Epithelial cell of esophagus (primary cell): ENCODE measurements around the gene SYNGAP1.

ENCODE experiments used
- DNase-seq: peaks from one replicate; pipeline ENCODE4 v3.0.0; 2010; ENCODE audit warnings: low read depth
- H3K4me3 ChIP-seq: 2 replicates; pipeline ENCODE4 v1.5.1; 2011; ENCODE audit warnings: mild to moderate bottlenecking, low read length, control low read depth
- CTCF ChIP-seq: IDR thresholded peaks from 2 replicates; pipeline ENCODE4 v1.5.1; 2011; ENCODE audit warnings: low read depth, mild to moderate bottlenecking, low read length, control low read depth, inconsistent platforms; ENCODE audit not compliant: insufficient read depth; ENCODE audit errors: missing control alignments

Gene SYNGAP1

DNA sequence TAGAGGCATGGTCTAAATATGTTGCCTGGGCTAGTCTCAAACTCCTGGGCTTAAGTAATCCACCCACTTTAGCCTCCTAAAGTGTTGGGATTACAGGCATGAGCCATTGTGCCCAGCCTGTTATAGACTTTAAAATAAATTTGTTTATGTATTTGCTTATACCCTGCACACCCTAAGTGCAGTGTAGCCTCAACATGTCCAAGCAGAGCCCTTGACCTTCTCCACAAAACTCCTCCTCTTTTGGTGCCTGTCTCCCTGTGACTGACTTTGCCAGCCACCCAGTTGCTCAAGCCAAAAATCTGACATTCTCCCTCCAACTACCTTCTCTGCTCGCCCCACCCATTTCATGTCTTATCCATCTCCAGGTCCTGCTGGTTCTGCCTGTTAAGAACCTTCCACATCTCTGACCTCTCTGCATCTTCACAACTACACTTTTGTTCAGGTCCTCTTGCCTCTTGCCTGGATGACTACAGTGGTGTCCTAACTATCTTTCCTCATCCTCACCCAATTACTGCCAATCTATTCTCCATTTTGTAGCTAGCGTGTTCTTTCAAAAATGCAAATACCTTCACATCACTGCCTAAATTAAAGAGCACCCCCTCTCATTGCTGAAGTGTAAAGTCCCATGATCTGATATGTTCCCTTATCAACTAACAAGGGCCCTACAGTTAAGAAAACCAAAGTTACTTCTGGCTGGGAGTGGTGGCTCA, 39.4 kb upstream of the SYNGAP1 start:
- H3K4me3 ChIP-seq, result no peak overlapping the region
- TF ChIP-seq CTCF, result no peak

DNA sequence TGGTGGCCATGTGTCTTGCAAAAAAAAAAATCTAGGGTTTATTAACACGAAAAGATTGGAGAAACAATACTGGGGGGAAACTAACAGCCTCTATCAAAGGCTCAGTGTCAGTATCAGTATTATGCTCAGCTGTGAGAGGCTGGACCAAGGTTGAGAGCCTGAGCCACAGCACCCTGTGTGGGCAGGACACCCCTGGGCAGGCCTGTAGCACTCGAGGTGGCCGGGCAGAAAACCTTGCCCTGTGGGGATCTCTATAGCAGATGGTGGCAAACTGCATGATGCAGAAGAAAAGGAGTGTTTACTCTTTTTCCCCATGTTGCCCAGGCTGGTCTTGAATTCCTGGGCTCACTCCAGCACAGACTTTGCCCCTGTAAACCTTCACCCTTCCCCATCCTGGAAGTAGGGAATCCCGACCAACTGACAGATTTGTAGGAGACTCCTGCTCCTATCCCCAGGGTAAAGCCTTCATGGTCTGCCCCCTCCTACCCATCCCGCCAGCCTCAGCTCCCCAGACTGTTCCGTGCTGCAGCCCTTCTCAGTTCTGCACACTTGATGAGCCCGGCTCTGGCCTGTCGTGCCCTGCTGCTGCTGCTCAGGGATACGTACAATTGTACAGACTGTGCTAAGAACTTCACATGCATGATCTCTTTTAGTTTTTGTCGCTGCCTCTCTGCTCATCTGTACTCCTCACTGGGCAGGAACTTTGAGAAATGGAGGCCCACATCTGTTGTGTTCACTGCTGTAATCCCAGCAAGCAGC, 36.3 kb upstream of the SYNGAP1 start:
- TF ChIP-seq CTCF, result no peak
- no peak overlapping the region for H3K4me3 ChIP-seq
- no peak for DNase-seq

More for the DNA sequence above, 39.4 kb upstream of the SYNGAP1 start:
- peak; percentile 23 for DNase-seq

DNA sequence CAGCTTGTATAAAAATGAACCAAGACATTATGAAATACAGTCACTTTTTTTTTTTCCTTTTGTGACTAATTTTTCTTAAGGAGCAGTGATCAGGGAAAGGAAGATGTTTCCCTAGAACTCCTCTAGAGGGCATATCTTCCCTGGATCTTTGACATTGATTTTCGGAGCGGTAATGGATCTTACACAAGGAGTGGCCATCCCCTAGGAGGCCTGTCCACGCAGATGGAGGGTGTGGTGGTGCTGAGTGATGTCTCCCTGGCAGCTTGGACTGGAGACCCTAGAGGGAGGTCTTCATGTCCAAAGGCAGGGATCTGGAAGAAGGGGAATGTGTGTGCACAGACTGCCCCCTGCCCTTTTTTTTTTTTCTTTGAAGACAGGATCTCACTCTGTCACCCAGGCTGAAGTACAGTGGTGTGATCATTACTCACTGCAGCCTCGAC, 35.3 kb upstream of the SYNGAP1 start:
- DNase-seq, result peak; percentile 80
- no peak overlapping the region for H3K4me3 ChIP-seq
- peak; percentile 64 for TF ChIP-seq CTCF

GRCh38 chr6:33390173-33390572, 29.7 kb upstream of the SYNGAP1 start:
- H3K4me3 ChIP-seq, result no peak overlapping the region
- TF ChIP-seq CTCF, result no peak
- DNase-seq, result no peak

DNA sequence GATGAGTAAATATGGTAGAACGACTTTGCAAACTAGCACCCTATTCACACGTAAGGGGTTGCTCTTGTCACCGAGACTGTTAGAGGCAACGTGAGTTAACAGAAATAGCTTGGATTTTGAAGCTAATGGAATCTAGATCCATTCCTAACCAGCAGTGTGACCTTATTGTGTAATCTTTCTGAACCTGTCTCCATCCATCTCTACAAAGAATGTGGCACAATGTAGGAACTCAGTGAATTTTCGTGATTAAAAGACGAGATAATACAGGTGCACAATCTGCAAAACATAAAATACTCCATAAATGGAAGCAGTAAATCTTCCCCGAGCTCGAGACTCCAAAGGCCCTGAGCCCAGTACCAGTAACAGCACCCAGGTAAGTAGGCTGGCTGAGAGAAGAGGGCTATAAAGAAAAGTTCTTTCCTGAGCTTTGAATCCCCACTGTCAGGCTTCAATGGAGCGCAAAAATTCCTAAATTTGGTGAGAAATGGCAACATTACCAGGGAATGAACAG, 29.0 kb upstream of the SYNGAP1 start:
- H3K4me3 ChIP-seq, result peak overlapping the region; percentile 6
- TF ChIP-seq CTCF, result no peak
- DNase-seq, result no peak

- TF ChIP-seq CTCF, result peak; percentile 91
- peak; percentile 100 for DNase-seq
- peak within 1 kb of the TSS; percentile 74 for H3K4me3 ChIP-seq
Observed at GRCh38 chr6:33391278-33391921, 28.5 kb upstream of the SYNGAP1 start, which contains the start of gene KIFC1. Gene KIFC1, plus strand, starts transcription at chr6:33391823. Its CDS starts 163 bp downstream, at chr6:33391986.
